GM18867 (cell line): ENCODE data around the gene ARMC9.
"Not testable (repeated sequence)": the region's sequence is repeated elsewhere in the genome, so short reads cannot be mapped to it uniquely, and the experiment has no call there.

Source experiments
- ATAC-seq: cut with Tn5 transposase; IDR thresholded peaks from one replicate; pipeline ENCODE4 v1.9.1; 2021; ENCODE audit warnings: mild to moderate bottlenecking, moderate library complexity; ENCODE audit not compliant: unreplicated experiment

The ARMC9 gene, protein sequence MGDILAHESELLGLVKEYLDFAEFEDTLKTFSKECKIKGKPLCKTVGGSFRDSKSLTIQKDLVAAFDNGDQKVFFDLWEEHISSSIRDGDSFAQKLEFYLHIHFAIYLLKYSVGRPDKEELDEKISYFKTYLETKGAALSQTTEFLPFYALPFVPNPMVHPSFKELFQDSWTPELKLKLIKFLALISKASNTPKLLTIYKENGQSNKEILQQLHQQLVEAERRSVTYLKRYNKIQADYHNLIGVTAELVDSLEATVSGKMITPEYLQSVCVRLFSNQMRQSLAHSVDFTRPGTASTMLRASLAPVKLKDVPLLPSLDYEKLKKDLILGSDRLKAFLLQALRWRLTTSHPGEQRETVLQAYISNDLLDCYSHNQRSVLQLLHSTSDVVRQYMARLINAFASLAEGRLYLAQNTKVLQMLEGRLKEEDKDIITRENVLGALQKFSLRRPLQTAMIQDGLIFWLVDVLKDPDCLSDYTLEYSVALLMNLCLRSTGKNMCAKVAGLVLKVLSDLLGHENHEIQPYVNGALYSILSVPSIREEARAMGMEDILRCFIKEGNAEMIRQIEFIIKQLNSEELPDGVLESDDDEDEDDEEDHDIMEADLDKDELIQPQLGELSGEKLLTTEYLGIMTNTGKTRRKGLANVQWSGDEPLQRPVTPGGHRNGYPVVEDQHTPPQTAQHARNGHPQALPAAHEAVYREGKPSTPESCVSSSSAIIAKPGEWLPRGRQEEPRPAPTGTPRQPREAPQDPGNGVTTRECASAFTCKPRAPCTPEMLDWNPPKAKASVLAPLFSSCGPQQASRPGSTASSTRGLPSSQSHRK

GRCh38 chr2:231198291-231199173, at the start of gene ARMC9:
Gene ARMC9 (plus strand): TSS chr2:231198631. CDS start chr2:231206239, 7,608 bp downstream.
- ATAC-seq: peak; percentile 95

GRCh38 chr2:231152800-231153557, 45.5 kb upstream of the ARMC9 start:
- ATAC-seq: no peak

GRCh38 chr2:231159306-231159705, 39.1 kb upstream of the ARMC9 start:
- ATAC-seq: no peak

DNA sequence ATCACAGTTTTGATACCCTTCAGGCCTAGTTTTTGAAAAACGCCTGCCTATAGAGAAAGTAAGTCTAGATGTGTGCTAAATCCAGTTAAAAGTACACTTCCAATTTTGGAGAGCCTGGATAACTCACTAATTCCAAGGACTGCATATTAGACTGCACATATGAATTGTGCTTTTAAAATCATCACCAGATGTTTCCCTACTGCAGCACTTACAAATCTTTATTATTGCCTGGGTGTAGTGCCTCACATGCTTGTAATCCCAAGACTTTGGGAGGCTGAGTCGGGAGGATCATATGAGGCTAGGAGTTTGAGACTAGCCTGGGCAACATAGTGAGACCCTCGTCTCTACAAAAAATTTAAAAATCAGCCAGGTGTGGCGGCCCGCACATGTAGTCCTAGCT, 37.7 kb upstream of the ARMC9 start:
- no peak for ATAC-seq

GRCh38 chr2:231161252-231161839, 37.1 kb upstream of the ARMC9 start:
- ATAC-seq: no peak

DNA sequence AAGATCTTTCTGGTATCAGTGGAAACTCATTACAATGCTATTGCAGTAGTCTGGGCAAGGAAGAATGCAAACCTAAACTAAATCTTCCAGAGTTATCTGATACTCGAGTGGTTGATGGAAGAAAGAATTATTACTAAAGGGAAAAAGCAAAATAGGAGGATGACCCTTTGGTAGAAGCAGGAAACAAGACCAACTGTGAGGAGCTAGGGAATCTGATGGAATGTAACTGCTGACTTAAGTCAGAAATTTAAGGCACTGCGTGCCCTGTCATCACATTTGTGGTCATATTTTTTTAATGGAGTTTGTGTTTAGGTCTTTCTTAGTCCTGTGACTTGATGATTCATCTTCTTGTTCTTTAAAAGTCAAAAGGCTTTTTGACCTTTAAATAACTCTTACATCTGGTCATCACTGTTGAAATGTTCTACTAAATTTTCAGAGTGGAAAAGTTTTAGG, 36.5 kb upstream of the ARMC9 start:
- no peak for ATAC-seq

DNA sequence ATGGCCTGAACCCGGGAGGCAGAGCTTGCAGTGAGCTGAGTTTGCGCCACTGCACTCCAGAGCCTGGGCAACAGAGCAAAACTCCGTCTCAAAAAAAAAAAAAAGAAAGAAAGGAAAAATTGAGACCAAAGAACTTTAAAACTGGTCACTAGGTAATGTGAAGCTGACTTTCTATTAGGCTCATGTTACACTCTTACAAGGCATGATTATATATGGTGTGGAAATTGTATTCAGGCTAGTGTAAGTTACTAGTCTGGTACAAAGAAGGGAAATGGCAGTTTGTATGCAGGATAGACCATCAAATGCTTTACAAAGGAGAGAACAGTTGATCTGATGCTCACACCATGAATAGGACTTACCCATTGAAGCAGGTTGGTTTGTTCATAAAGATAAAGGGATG, 35.4 kb upstream of the ARMC9 start:
- ATAC-seq: no peak

DNA sequence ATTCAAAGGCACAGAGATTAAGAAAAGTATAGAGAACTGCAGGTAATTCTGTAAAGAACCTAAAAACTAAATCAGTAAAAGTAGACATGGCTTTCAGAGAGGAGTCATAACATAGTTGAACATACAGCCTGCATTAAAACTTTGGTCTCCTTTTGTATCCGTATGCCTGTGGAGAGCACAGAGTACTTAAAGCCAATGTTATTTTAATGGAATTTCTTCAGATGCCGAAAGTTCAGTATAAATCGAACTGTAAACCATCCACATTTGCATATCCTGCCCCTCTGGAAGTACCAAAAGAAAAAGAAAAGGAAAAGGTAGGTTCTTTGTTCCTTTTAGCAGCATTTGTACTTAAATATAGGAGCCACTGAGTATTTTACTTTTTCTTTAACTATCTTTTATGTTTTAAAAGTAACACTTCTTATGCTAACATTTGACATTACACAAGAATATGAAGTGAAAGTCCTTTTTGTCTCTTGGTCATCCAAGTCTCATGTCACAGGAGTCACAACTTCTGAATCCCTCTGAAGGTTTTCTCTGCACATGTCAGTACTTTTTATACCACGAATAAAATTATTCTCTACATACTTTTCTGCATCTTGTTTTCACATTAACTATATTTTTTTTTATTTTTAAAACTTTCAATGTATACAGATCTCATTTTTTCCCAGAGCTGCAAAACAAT, 34.9 kb upstream of the ARMC9 start:
- no peak for ATAC-seq

DNA sequence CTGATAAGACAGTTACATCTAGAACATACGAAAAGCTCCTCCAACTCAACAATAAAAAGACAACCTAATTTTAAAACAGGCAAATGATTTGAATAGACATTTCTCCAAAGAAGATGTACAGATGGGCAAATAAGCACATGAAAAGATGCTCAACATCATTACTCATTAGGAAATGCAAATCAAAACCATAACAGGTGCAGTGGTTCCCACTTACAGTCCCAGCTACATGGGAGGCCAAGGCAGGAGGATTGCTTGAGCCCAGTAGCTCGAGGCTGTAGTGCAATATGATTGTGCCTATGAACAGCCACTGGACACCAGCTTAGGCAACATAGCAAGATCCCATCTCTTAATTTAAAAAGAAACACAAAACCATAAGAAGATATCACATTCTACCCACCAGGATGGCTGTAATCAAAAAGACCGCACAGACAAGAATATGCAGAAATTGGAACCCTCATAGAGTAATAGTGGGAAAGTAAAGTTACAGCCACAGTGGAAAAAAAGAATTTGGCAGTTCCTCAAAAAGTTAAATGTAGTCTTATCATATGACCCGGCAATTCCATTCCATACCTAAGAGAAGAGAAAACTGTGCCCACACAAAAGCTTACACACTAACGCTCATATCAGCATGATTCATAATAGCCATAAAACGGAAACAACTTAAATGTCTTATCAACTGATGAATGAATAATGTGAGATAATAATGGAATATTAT, 30.5 kb upstream of the ARMC9 start:
- ATAC-seq: no peak

DNA sequence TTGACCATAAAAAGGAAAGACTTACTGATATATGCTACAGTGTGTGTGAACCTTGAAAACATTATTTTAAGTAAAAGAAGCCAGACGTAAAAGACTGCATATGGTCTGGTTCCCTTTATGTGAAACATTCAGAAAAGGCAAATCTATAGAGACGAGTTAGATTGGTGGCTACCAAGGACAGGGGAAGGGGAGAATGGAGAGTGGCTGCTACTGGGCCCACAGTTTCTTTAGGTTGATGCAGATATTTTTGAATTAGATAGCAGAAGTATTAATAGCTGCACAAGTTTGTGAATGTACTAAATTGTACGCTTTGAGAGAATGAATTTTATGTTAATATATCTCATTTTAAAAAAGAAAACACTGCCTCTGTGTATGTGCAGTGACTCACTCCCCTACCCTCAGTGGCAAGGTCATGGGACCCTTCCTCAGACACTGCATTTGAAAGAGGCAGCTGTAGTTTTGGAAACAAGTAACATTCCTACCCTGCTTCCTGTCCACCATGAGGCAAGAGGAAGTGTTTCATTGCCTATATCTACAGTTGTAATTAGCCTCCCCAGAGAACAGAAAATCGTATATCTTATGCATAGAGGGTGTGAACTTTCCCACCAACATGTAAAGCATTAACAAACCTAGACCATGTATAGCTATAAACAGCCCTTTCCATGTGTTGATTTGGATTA, 29.8 kb upstream of the ARMC9 start:
- no peak for ATAC-seq

DNA sequence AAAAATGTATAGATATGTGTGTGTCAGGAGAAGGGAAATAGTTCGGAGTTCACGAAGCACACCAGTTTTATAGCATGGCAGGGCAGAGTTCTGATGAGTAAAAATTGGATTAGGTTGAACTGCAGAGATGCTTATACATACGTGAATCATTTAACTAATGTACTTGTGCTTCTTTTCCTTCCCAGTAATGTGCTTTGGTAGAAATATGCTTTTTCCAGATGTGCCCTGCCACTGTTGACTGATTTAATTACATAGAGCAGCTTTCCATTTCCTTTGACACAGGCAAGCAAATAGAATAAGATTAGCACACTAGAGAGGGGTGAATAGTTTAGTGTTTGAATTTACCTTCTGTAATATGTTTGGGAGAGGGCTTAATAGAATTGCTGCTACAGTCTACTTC, 28.9 kb upstream of the ARMC9 start:
- ATAC-seq: no peak

- no peak for ATAC-seq
These were observed 28.4 kb upstream of the ARMC9 start for GRCh38 chr2:231170055-231170454.

DNA sequence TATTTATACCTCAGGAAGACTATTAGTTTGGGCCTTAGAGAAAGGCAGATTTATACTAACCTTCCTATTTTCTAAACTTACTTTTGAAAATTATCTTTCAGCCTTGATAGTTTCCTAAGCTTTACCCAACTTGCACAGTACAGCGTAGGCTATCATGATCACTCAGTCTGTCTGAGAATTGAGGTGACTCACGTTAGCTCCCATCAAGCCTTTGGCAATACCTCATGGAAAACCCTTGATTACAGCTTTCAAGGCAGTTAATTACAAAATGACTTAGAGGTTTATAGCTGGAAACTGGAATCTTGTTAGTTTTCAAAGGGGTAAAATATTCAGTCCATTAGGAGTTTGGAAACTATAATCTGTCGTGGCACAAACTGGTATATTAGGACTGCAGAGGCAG, 26.4 kb upstream of the ARMC9 start:
- no peak for ATAC-seq

DNA sequence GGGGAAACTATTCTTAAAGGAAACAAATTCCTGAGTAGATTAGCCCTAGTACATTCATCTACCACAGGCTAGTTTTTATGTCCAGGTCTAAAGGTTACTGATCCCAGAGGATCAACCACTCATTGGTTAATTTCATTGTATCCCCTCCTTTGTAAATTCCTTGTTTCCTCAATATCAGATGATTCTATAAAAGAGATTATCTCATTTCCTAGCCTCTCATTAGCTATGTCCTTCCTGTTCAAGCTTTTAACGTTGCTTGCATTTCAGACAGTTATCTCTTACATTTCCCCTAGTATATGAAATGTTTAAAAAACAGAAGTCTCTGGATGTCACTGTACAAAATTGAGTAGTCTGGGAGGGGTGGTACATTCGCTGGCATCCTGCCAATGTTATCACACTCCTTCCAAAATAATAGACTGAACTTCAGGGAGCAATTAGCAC, 24.2 kb upstream of the ARMC9 start:
- ATAC-seq: no peak

- ATAC-seq: no peak
These were observed 22.4 kb upstream of the ARMC9 start for GRCh38 chr2:231176066-231176465.

- no peak for ATAC-seq
These were observed 21.0 kb upstream of the ARMC9 start for GRCh38 chr2:231177156-231178025.

DNA sequence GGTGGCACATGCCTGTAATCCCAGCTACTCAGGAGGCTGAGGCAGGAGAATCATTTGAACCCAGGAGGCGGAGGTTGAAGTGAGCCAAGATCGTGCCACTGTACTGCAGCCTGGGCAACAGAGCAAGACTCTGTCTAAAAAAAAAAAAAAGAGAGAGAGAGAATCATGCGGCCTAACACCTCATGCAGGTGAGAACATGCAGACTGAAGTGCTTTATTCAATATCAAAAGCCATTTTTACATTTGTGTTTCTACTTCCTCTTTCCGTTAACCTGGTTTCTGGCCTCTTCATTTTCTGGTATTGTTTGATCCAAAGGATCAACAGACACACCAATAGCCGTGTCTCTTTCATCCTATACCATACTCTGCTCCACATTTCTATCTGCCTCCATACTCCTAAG, 19.6 kb upstream of the ARMC9 start:
- not testable (repeated sequence) for ATAC-seq
